DOHH2 (cell line): ENCODE measurements around the gene CSNK1G2.

ENCODE experiments used
- H3F3A ChIP-seq: fragments of 200-600 bp; sonication (generic), shearing (Covaris generic); 2 replicates; pipeline ENCODE4 v1.6.0; 2016; ENCODE audit warnings: antibody characterized with exemption, mild to moderate bottlenecking; ENCODE audit not compliant: control insufficient read depth, insufficient read depth
- H3K27ac ChIP-seq: fragments of 200-600 bp; sonication (generic); 2 replicates; pipeline ENCODE4 v1.5.1; 2014; ENCODE audit warnings: low read depth, mild to moderate bottlenecking, low read length, moderate library complexity
- H3K27me3 ChIP-seq: fragments of 200-600 bp; sonication (generic); 2 replicates; pipeline ENCODE4 v1.6.1; 2014; ENCODE audit warnings: mild to moderate bottlenecking, low read length, mixed read lengths; ENCODE audit not compliant: control insufficient read depth
- H3K36me3 ChIP-seq: fragments of 200-600 bp; sonication (generic); 2 replicates; pipeline ENCODE4 v1.6.1; 2014; ENCODE audit warnings: mild to moderate bottlenecking, low read length, moderate library complexity, mixed read lengths; ENCODE audit not compliant: control insufficient read depth
- H3K4me1 ChIP-seq: fragments of 200-600 bp; sonication (generic); 2 replicates; pipeline ENCODE4 v1.6.1; 2014; ENCODE audit warnings: mild to moderate bottlenecking, low read length, mixed read lengths; ENCODE audit not compliant: control insufficient read depth
- H3K4me2 ChIP-seq: fragments of 200-600 bp; sonication (generic); 2 replicates; pipeline ENCODE4 v1.6.0; 2014; ENCODE audit warnings: mild to moderate bottlenecking, low read length, moderate library complexity
- H3K4me3 ChIP-seq: fragments of 200-600 bp; sonication (generic); 2 replicates; pipeline ENCODE4 v1.5.1; 2014; ENCODE audit warnings: mild to moderate bottlenecking, low read length, mixed read lengths
- H3K79me2 ChIP-seq: fragments of 200-600 bp; sonication (generic); 2 replicates; pipeline ENCODE4 v1.6.1; 2014; ENCODE audit warnings: mild to moderate bottlenecking, low read length, mixed read lengths; ENCODE audit not compliant: control insufficient read depth
- H3K9me2 ChIP-seq: fragments of 200-600 bp; sonication (generic); replicated peaks from 2 replicates; pipeline ENCODE4 v1.6.1; 2014; ENCODE audit warnings: mild to moderate bottlenecking, low read length, mixed read lengths; ENCODE audit not compliant: control insufficient read depth
- H3K9me3 ChIP-seq: fragments of 200-600 bp; sonication (generic); 2 replicates; pipeline ENCODE4 v1.6.1; 2014; ENCODE audit warnings: antibody characterized with exemption, low read length, mixed read lengths; ENCODE audit not compliant: control insufficient read depth, insufficient read depth
- H4K20me1 ChIP-seq: fragments of 200-600 bp; sonication (generic); 2 replicates; pipeline ENCODE4 v1.6.0; 2014; ENCODE audit warnings: low read depth, mild to moderate bottlenecking, antibody characterized with exemption, low read length, moderate library complexity; ENCODE audit not compliant: control insufficient read depth, insufficient read depth
- CTCF ChIP-seq: fragments of 200-600 bp; sonication (generic); IDR thresholded peaks from one replicate; pipeline ENCODE4 v1.5.1; 2014; ENCODE audit warnings: antibody characterized with exemption, mild to moderate bottlenecking, low read depth, low read length; ENCODE audit not compliant: poor library complexity, severe bottlenecking
- EZH2phosphoT487 ChIP-seq: fragments of 200-600 bp; sonication (generic); IDR thresholded peaks from 2 replicates; pipeline ENCODE4 v1.6.1; 2017; ENCODE audit warnings: borderline replicate concordance, mild to moderate bottlenecking, antibody characterized with exemption, low read length, moderate library complexity, mixed read lengths

Gene CSNK1G2

GRCh38 chr19:1925544-1925943 lies 15.4 kb upstream of the CSNK1G2 start:
- Histone ChIP-seq H3K36me3 (peaks cover 28% of the 10 kb centered on the region), H3F3A (no peaks in the 10 kb centered on the region), H3K4me1 (peaks cover 27% of the 10 kb centered on the region), H3K79me2 (no peaks in the 10 kb centered on the region), H3K4me2 (no peak overlapping the region), H3K4me3 (no peak overlapping the region), H3K9me2 (no peaks in the 10 kb centered on the region), H3K27me3 (peaks cover 8% of the 10 kb centered on the region), H4K20me1 (no peaks in the 10 kb centered on the region), H3K27ac (no peak overlapping the region), H3K9me3 (no peaks in the 10 kb centered on the region)
- TF ChIP-seq CTCF: no peak
- TF ChIP-seq EZH2phosphoT487: no peak

GRCh38 chr19:1929021-1929742 lies 11.8 kb upstream of the CSNK1G2 start:
- Histone ChIP-seq H4K20me1 (no peaks in the 10 kb centered on the region), H3K27ac (no peak overlapping the region), H3K4me3 (peak overlapping the region; percentile 57)

GRCh38 chr19:1931445-1931844 lies 9.5 kb upstream of the CSNK1G2 start:
- Histone ChIP-seq H3K9me2 (no peaks in the 10 kb centered on the region), H3K27me3 (peaks cover 8% of the 10 kb centered on the region), H3K9me3 (peaks cover 13% of the 10 kb centered on the region), H3K4me3 (no peak overlapping the region), H3K27ac (no peak overlapping the region), H4K20me1 (no peaks in the 10 kb centered on the region), H3K79me2 (no peaks in the 10 kb centered on the region), H3K4me2 (no peak overlapping the region), H3K4me1 (peaks cover 36% of the 10 kb centered on the region), H3F3A (peaks cover under 1% of the 10 kb centered on the region; the same call in 1 of the 2 replicates), H3K36me3 (no peaks in the 10 kb centered on the region)
- TF ChIP-seq CTCF: no peak
- no peak for TF ChIP-seq EZH2phosphoT487

More at GRCh38 chr19:1929021-1929742, 11.8 kb upstream of the CSNK1G2 start:
- peaks cover 10% of the 10 kb centered on the region for H3K36me3 ChIP-seq
- peaks cover 32% of the 10 kb centered on the region for H3K4me1 ChIP-seq
- no peaks in the 10 kb centered on the region for H3K9me2 ChIP-seq
- H3K79me2 ChIP-seq: no peaks in the 10 kb centered on the region
- peaks cover 4% of the 10 kb centered on the region for H3K9me3 ChIP-seq
- peak overlapping the region; percentile 74 for H3K4me2 ChIP-seq
- no peak for TF ChIP-seq EZH2phosphoT487
- peak; percentile 81 for TF ChIP-seq CTCF
- H3F3A ChIP-seq: no peaks in the 10 kb centered on the region
- H3K27me3 ChIP-seq: peaks cover 8% of the 10 kb centered on the region
